Airway epithelial cell (primary cell): Measurements from ENCODE around the gene ZNF576. TPM values are rescaled to one million over a fixed set of nuclear protein-coding genes. Genes with fewer than 3 reads are reported as not detected.

ENCODE experiments used
- total RNA-seq: library from RNA; depleted of rRNA; stranded (reverse); fragments of >200 nt; gene quantifications from 2 replicates; pipeline ENCODE4 v1.2.3, GENCODE V29; 2015

Gene ZNF576, protein sequence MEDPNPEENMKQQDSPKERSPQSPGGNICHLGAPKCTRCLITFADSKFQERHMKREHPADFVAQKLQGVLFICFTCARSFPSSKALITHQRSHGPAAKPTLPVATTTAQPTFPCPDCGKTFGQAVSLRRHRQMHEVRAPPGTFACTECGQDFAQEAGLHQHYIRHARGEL
- 10.9 and 12.2 TPM in 2 replicates for total RNA-seq

DNA sequence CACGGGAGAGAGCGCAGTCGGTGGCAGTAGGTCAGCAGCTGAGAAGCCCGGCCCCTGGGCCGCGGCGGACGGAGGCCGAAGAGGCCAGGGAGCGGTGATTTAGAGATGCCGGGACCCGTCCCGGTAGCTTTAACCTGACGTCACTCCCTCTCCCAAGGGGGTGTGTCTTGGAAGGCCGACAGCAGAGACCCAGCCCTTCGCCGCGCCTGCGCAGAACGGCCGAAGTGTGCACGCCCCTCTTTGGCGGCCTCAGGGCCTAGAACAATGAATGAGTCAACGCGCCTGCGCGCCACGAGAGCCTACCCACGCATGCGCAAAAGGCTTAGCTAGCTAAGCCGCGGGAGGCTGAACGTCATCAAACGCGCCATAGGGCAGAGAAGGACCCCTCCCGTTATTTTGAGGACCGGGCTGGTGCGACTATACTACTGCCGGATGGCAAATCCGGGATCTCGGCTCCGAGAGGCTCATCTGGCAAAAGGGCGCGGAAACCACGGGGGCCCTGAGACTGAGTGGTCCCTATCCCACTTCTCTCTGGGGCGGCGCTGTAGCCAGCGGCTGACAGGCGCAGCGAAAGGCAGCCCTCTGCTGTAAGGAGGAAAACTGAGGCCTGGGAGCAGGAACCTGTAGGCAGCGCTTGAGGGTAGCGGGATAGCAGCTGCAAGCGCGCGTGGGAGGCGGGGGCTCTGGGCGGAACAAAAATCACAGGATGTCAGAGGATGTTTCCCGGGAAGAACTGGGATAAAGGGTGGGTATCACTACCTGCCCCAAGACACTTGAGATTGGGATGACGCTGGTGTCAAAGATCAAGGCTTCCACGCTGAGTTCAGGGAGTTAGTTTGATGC, at the start of gene ZNF576, which contains the start of gene IRGQ:
Gene ZNF576, plus strand, starts transcription at position 597 of the 843 bp plus-strand sequence. CDS start 514 bp downstream, outside the sequence.
Gene IRGQ, minus strand, starts transcription at position 136 of the 843 bp plus-strand sequence. CDS start 796 bp downstream, outside the sequence.

DNA sequence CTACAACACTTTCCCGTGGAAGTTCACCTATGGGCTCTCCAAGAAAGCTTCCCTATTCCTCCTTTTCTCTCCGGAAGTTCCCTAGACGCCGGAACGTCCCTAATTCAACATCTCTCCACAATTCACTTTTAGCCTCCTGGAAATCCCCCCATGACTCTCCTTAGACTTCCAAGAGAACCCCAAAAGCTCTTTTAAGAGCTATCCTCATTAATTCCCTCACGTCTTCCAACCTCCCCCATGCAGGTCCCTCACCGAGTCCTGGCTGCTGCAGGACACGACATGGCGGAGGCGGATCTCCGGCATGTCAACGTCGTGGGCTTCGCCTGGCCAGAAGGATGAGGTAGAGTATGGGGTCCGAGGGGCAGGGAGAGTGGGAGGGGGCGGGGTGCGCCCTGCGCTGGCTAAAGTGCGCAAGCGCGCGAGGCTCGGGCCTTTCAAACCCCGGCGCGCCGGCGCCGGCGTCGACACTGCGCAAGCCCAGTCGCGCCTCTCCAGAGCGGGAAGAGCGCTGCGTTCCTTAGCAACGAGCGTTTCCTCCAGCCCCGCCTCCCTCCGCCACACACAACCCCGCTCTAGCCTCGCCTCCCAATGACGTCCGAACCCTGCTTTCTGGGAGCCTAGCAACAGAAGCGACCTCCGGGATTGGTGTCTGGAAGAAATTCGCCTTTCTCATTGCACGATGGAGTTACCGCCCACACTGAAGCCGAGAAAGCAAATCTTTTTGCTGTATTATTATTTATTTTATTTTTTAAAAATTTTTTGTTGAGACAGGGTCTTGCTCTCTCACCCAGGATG, 21.0 kb upstream of the ZNF576 start, which contains the start of the genes PINLYP and XRCC1:
Gene PINLYP, plus strand, starts transcription at position 646 of the 795 bp plus-strand sequence. CDS start 1,391 bp downstream, outside the sequence.
Gene XRCC1, minus strand, starts transcription at position 372 of the 795 bp plus-strand sequence. Its CDS starts 69 bp downstream, at position 303.

DNA sequence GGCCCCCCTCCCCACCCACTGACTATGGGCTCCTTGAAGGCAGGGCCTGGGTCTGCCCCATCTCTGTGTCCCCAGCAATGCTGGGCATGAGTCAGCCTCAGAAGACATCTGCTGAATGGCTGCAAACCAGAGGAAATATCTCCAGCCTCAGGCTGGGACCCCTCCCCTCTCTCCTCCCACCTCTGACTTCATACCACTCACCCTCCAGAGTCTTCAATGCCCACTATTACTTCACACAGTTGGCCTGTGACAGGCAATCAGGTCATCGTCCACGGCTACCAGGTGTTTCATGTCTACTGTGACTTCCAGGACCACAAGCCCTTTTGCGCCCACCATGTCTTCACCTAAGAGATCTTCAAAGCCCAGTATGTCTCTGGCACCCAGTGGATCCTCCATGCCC, 15.4 kb downstream of the ZNF576 start, which contains the start of gene SRRM5:
Gene SRRM5, plus strand, starts transcription at position 301 of the 400 bp plus-strand sequence. Its CDS starts 34 bp downstream, at position 335.

DNA sequence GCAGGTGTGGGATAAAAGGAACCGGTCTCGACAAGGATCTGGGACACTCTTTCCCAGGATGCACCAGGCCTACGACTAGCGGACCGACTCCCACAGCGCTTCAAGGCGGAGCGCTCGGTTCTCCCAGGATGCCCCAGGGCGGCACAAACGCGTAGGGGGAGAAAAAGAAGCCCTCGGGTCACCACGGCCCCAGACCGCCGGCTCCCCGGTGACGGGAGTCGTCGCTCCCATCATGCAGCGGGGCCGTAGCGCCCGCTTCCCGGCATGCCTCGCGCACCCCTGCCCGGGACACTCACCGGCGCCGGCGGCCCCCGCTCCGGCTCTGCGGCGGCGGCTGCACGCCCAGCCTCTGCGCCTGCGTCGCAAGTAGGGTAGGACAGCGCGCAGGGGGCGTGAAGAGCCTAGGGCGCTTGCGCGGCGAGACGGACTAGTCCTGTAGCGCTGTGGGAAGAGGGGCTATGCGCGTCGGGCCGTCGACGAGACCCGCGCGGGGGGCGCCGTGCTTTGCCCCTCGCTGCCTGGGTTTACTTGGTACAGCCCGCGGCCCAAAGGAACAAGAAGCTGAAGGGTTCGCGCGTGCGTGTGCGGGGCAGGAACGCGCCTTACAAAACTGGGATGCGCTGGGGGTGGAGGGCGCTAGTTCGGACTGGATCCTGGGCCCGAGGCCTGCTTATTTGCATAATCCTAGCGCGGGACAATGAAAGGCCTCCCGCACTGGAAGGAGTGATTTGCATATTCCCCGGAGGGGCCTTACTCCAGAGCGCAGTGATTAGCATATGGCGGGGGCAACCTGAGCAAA, 23.1 kb downstream of the ZNF576 start, which contains the start of gene ZNF428:
Gene ZNF428, minus strand, starts transcription at position 368 of the 799 bp plus-strand sequence. CDS start 5,325 bp downstream, outside the sequence.

DNA sequence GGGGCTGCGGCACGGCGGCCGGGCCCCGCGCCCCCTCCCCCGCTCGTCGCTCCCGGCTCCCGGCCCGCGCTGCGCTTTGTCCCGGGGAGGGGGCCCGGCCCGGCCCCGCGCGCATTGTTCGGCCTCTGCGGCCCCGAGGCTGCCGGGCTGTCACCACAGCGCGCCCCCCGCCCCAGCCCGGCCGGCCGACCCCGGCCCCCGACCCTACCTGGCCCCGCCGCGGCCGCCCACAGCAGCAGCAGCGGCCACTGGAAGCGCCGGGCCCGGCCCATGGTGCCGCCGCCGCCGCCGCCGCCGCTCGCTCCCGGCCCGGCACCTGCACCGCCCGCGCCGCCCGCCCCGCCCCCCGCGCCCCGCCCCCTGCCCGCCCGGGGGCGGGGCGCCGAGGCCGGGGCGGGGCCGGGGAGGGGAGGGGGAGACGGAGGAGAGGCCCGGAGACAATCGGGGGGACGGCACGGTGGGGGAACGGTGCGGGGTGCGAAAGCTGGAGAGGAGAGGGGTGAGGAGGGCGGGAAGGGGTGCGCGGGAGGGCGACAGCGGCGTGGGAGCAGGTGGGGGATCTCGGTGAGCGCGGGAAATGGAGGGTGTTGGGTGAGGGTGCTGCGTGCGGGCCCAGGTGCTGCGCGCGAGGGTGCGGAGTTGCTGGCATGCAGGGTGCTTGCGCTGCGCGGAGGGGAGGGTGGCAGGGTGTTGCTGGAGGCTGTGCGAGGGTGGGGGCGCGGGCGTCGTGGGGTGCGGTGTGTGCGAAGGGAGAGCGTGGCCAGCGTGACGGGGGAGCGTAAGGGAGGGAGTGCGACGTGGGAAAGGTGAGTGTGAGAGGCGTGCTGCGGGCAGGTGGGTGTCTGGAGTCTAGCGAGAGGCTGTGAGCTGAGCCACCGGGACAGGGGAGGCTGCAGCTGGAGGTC, 43.4 kb downstream of the ZNF576 start, which contains the start of gene CADM4:
Gene CADM4, minus strand, starts transcription at position 332 of the 905 bp plus-strand sequence. Its CDS starts 60 bp downstream, at position 272.

Other genes starting within 250 kb of the ZNF576 start
- 0.09 and 0.14 TPM in 2 replicates for gene CD177, start 242.9 kb upstream of the ZNF576 start, total RNA-seq
- not detected in 2 replicates for gene TEX101, start 181.7 kb upstream of the ZNF576 start, total RNA-seq
- gene LYPD3, start 131.0 kb upstream of the ZNF576 start, total RNA-seq = 288 and 344 TPM in 2 replicates
- 41.0 and 48.2 TPM in 2 replicates for gene PHLDB3, start 91.8 kb upstream of the ZNF576 start, total RNA-seq
- gene ETHE1, start 69.4 kb upstream of the ZNF576 start, total RNA-seq = 138 and 170 TPM in 2 replicates
- gene ZNF575, start 63.4 kb upstream of the ZNF576 start, total RNA-seq = 0.28 TPM in 1 of 2 replicates, not detected in the other
- 23.2 and 28.4 TPM in 2 replicates for gene XRCC1, start 21.1 kb upstream of the ZNF576 start, total RNA-seq
- 0.98 and 7.4 TPM in 2 replicates for gene PINLYP, start 20.8 kb upstream of the ZNF576 start, total RNA-seq
- 16.9 and 23.2 TPM in 2 replicates for gene IRGQ, start 461 bp upstream of the ZNF576 start, total RNA-seq
- not detected in 2 replicates for gene SRRM5, start 15.5 kb downstream of the ZNF576 start, total RNA-seq
- gene ZNF428, start 23.0 kb downstream of the ZNF576 start, total RNA-seq = 20.9 and 21.7 TPM in 2 replicates
- gene CADM4, start 43.3 kb downstream of the ZNF576 start, total RNA-seq = 13.9 and 18.8 TPM in 2 replicates
- 60.3 and 68.0 TPM in 2 replicates for gene PLAUR, start 73.6 kb downstream of the ZNF576 start, total RNA-seq
- not detected in 2 replicates for gene IRGC, start 119.5 kb downstream of the ZNF576 start, total RNA-seq
- gene SMG9, start 158.4 kb downstream of the ZNF576 start, total RNA-seq = 11.8 and 13.7 TPM in 2 replicates
- gene KCNN4, start 184.4 kb downstream of the ZNF576 start, total RNA-seq = 11.5 and 12.9 TPM in 2 replicates
- gene LYPD5, start 205.9 kb downstream of the ZNF576 start, total RNA-seq = 3.1 and 6.5 TPM in 2 replicates
- gene ZNF283, start 230.7 kb downstream of the ZNF576 start, total RNA-seq = 2.0 and 4.7 TPM in 2 replicates